Stimulated activated CD4-positive, alpha-beta T cell treated with anti-CD3 and anti-CD28 coated beads, TNF-alpha, amount 100 ng/mL, for 4 hours (primary cell): ENCODE data around the gene MYO5B.
A peak's percentile ranks its signal among the peaks of the same experiment; 100 is the strongest.

Source experiments
- DNase-seq, 3 experiments: peaks; one replicate each; pipeline ENCODE4 v3.0.0-alpha.2; 2020; ENCODE audit warnings: low read depth in 3 of 3

MYO5B gene

GRCh38 chr18:50013363-50014138 is 181.4 kb downstream of the MYO5B start:
- DNase-seq = no peak

DNA sequence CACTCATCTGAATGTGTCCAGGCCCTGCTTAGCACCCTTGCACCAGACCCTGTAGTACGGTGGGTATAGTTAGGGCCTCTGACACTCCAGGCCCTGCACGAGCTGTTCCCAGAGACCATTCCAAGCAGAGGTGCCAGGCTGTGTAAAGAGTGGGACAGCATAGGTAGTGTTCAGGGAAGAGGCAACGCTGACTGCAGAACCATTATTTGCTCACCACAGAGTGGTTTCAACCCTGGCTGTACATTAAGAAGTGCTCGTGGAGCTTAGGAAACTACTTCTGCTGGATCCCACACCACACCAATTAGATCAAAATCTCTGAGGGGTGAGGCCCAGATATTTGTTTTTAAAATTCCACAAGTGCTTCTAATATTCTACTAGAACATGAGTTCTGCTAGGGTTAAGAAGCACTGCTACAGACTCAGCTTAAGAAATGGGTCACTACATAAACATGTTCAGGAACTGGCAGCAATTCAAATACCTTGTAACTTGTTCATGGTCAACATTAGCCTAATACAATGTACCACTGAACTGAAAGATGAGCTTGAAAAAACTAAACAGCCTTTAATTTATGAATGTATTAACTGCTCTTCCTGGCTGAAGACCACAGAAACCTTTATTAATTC is 183.0 kb downstream of the MYO5B start:
- DNase-seq = no peak

DNA sequence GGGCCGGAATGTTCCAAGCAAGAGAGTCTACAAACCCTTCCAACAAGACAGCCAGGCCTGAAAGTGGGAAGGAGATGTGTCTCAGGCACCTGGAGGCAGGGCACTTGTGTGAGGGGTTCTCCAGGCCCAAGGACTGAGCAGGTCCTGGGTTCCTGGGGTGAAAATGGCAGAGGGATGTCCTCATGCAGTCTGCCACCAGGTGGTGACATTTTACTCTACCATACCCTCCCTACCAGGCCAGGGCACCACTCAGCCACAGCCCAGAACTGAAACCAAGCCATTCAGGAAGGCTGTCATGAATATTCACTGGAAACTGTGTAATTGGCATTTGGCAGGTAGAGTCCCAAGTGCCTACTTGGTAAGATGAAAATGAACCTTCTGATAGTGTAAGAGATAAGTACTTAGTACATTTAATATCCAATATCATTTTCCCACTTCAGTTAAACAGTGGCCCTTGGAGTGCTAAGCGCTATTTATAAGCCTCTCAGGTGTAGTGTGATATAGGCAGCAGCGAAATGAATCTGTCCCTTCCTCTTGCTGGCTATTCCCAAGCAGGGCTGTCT is 185.1 kb downstream of the MYO5B start:
- DNase-seq = peak in 1 of 3 experiments; percentile 8

GRCh38 chr18:50008306-50008705 is 186.6 kb downstream of the MYO5B start:
- no peak for DNase-seq

- DNase-seq = no peak
These were observed 188.4 kb downstream of the MYO5B start for GRCh38 chr18:50006470-50007046.

- DNase-seq = no peak
These were observed 190.9 kb downstream of the MYO5B start for GRCh38 chr18:50004013-50004412.

DNA sequence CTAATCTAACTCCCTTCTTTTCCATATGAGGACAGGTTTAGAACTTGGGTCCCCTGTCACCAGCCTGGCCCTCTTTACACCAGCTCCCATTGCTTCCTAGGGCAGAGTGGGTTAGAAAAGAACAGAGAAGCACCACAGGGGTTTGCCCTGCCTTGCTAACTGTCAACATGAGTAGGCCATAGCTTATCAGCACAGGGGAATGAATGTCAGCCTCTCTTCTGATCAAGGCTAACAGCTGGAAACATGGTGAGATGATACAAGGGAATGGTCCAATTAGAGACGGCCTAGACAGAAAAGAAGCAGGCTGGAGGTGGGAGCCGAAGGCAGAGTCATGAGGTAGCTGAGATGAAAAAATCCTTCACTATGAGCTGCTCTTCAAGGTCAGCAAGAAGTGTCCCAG is 192.2 kb downstream of the MYO5B start:
- no peak for DNase-seq

- DNase-seq = no peak
These were observed 194.7 kb downstream of the MYO5B start for GRCh38 chr18:50000227-50000626.

- DNase-seq = no peak
These were observed 195.8 kb downstream of the MYO5B start for GRCh38 chr18:49999128-49999527.

DNA sequence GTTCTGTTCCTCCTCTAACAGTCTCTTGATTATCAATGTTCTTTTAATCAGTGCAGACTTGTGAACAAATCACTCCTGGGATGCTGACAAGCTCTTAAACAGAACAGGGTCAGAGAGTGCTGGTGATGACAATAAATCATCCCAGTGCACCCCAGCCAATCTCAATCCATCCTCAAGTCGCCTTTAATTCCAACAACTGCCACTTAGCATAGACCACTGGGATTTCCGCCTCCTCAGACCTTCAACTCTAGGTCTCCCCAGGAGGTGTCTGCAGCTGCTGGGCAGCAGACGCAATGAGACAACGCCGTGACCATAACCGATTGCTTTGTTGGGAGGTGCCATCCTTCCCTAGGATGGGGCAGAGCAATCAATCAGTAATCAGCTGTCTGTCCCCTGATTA is 197.4 kb downstream of the MYO5B start:
- DNase-seq = no peak

DNA sequence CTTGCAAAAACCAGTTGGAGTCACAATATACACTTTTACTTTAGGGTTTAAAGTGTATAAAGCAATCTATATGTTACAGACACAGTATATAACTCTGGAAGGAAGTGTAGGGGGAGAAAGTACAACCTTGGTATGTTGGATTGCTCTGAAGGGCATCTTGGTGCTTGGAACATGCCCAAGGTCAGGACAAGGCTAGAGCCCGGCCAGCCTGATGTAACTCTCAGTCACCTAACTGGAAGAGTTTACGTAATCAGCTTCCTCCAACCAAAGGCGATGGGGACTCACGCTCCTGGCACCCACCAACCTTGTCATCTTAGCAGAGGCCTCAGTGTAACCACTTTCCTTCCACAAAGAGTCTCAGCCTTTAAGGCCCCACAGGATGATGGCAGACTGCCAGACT is 200.5 kb downstream of the MYO5B start:
- DNase-seq = no peak

- no peak for DNase-seq
These were observed 201.6 kb downstream of the MYO5B start for GRCh38 chr18:49993299-49993698.

DNA sequence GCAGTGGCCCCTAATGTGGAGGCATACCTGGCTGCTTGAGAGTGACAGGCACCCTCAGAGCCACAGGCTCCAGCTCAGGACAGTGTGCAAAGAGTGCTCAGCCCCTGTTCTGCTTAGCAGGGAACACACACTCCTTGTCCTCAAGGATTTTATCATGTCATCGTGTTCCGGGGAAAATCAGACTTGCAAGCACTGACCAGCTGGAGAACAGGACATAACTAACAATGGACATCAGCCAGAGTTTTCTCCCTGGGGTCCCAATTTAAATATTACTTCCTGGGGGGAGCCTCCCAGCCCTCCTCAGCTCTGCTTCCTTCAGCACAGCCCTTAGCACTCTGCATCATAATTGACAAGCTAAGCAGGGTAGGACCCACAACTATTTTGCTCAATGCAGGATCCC is 206.2 kb downstream of the MYO5B start:
- DNase-seq = no peak

DNA sequence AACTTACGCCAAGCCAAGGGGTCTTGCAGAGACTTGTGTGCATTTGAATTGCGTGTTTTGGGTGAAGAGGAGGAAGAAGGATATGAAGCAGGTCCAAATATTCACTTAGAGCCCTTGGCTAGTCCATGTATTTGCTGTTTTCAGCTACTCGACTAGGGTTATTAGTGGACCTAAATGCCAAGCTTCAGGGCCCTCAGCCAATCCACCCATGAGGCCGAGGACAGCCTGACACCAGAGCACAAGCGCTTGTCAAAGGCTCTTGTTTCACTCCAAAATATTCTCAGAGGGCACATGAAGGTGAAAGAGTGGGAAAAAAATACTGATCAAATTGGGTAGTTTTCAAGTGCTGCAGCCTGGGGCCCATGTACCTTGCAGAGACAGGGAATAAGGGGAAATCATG is 206.8 kb downstream of the MYO5B start:
- DNase-seq = no peak

DNA sequence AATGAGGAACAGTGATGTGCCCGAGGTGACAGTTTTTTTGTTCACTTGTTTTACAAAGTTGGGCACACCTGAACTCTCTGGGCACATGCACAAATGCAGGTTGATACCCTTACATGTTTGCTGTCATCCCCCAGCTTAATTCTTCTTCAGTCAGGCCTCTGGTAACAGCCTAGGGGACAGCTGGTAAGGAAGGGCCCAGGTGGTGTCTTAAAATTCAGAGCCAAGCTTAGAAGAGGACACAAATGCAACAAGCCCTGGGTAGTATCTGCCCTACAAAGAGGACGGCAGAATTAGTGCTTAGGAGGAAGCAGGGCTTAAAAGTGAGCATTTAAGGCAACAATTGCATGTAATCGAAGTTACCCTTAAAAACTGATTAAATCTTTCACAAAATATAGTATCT is 209.7 kb downstream of the MYO5B start:
- no peak for DNase-seq

- DNase-seq = no peak
These were observed 214.1 kb downstream of the MYO5B start for GRCh38 chr18:49980896-49981295.

DNA sequence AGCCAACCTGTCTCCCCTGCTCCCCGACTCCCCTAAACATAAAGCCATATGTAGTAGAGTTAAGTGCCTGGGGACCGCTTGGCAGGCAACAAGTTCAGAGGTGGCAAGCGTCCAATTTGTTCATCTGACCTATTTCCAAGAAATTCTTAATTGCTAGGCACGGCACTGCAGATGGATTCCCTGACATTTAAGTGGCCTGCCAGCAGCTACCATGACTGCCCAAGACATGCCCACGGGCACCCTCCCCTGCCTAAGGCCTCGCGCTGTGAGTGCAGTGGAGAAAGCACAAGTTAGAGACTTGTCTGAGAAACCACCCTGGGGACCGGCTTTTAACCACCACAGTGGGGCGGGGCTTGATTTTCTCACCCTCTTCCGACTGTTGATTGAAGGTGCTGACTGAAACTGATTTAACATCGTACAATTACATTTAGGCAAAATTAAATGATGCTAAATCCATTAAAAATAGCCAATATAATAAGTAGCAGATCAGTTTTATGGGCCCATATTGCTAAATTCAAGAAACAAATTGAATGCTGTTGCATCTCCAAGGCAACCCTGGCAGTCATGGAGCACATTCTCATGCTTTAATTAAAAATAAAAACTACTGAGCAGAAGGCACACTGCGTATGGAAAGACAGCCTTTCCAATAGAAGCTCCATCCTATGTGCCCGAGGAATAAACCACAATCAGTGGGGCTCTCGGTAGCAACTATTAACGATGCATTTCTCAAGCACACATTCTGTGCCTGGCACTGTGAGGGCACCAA is 218.0 kb downstream of the MYO5B start:
- DNase-seq = no peak

GRCh38 chr18:49976001-49976400 is 218.9 kb downstream of the MYO5B start:
- no peak for DNase-seq

GRCh38 chr18:49974079-49974478 is 220.9 kb downstream of the MYO5B start:
- no peak for DNase-seq

DNA sequence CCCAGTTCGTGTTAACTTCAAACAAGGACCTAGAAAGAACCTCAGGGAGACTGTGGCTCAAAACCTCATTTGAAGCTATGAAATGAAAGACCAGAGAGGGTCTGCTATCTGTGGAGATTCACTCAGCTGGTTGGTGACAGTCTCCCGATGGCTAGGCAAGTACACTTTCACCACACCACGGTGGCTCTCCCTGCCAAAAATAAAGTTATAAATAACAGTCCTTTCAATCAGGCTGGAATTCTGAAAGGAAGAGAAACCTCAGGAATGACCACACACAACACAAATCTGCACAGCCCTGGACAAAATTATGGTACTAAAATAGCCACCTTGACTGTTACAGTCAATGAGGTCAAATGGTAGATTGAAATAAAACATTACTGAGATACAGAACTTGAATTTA is 221.4 kb downstream of the MYO5B start:
- no peak for DNase-seq

DNA sequence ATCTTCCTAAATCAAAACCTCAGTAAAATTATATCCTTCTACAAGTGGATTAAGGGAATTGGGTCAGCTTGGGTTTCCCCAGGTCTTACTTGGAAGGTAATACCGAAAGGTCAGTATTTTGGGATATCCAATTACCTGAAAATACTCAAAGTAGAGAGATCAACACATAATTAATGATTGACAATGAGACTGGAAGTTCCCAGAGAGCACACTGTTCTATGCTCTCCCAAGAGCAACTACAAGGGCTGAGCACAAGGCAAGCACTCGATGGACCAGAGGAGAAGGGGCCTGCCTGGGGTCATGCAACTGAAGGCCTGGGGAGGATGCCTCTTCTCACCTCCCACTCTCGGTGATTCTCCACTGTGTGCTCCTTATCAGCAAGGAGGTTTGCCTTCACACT is 222.4 kb downstream of the MYO5B start:
- DNase-seq = no peak

- DNase-seq = no peak
These were observed 223.5 kb downstream of the MYO5B start for GRCh38 chr18:49971462-49971861.
